Naive thymus-derived CD4-positive, alpha-beta T cell (primary cell): ENCODE measurements around the gene TRAM2. TPM values are rescaled to one million over a fixed set of nuclear protein-coding genes. Genes with fewer than 3 reads are reported as not detected.

Experiments used
- ATAC-seq: fragments of 150-1000 bp; cut with Tn5 transposase; 2 replicates; pipeline ENCODE4 v1.10.0; 2021; ENCODE audit warnings: mild to moderate bottlenecking, moderate library complexity
- CTCF ChIA-PET: fragments of 350-600 bp; sonication (Branson Sonifier 250); formaldehyde crosslinking; loops from one replicate; lab custom pipeline; 2021; ENCODE audit warnings: antibody characterized with exemption; lab: Charles Lee
- POLR2A ChIA-PET: fragments of 350-600 bp; sonication (Branson Sonifier 250); formaldehyde crosslinking; loops from one replicate; lab custom pipeline; 2021; ENCODE audit warnings: antibody characterized with exemption, inconsistent platforms; lab: Charles Lee
- DNase-seq, 9 donors: peaks; one replicate each; pipeline versions ENCODE4 v3.0.0 to v3.0.0-alpha.2; 2020 to 2022; ENCODE audit warnings: mixed read lengths in 1 of 9
- H3K27ac ChIP-seq: one replicate; pipeline ENCODE4 v1.7.0; 2013; ENCODE audit warnings: mild to moderate bottlenecking, low read depth, low read length, moderate library complexity
- H3K27me3 ChIP-seq, 2 donors: one replicate each; pipeline ENCODE4 v1.7.0; 2013; ENCODE audit warnings: low read length in 2 of 2, mild to moderate bottlenecking in 2 of 2, moderate library complexity in 2 of 2; ENCODE audit not compliant: control insufficient read depth in 2 of 2, insufficient read depth in 2 of 2
- H3K36me3 ChIP-seq, 3 experiments: 1 replicate in 2 of 3; 2 replicates in 1 of 3; pipeline ENCODE4 v1.7.0; 2013; ENCODE audit warnings: low read length in 3 of 3, mild to moderate bottlenecking in 3 of 3, moderate library complexity in 1 of 3; ENCODE audit not compliant: insufficient read depth in 3 of 3, control insufficient read depth in 2 of 3
- H3K4me1 ChIP-seq, 2 donors: one replicate each; pipeline ENCODE4 v1.7.0; 2013; ENCODE audit warnings: low read length in 2 of 2, mild to moderate bottlenecking in 2 of 2, moderate library complexity in 1 of 2; ENCODE audit not compliant: control insufficient read depth in 2 of 2, insufficient read depth in 2 of 2
- H3K4me3 ChIP-seq: 2 replicates; pipeline ENCODE4 v1.7.0; 2013; ENCODE audit warnings: mild to moderate bottlenecking, low read length
- H3K9me3 ChIP-seq, 3 experiments: 1 replicate in 2 of 3; 2 replicates in 1 of 3; pipeline ENCODE4 v1.7.0; 2013; ENCODE audit warnings: low read length in 3 of 3; ENCODE audit not compliant: control insufficient read depth in 2 of 3
- H3K27ac Mint-ChIP-seq, 9 donors: one replicate each; pipeline ENCODE4 v1.8.0; 2020 to 2022; ENCODE audit warnings: mixed read lengths in 9 of 9, mild to moderate bottlenecking in 8 of 9, moderate library complexity in 5 of 9, inconsistent platforms in 2 of 9
- H3K27me3 Mint-ChIP-seq, 5 donors: one replicate each; pipeline ENCODE4 v1.8.0; 2021 to 2022; ENCODE audit warnings: mixed read lengths in 5 of 5, mild to moderate bottlenecking in 1 of 5
- H3K36me3 Mint-ChIP-seq, 5 donors: one replicate each; pipeline ENCODE4 v1.8.0; 2020 to 2022; ENCODE audit warnings: mixed read lengths in 5 of 5, mild to moderate bottlenecking in 3 of 5, inconsistent platforms in 1 of 5
- H3K4me1 Mint-ChIP-seq, 7 donors: one replicate each; pipeline ENCODE4 v1.8.0; 2020 to 2022; ENCODE audit warnings: mixed read lengths in 7 of 7, mild to moderate bottlenecking in 3 of 7, inconsistent platforms in 1 of 7
- H3K4me3 Mint-ChIP-seq, 10 donors: one replicate each; pipeline ENCODE4 v1.8.0; 2020 to 2022; ENCODE audit warnings: mild to moderate bottlenecking in 10 of 10, mixed read lengths in 10 of 10, moderate library complexity in 6 of 10, inconsistent platforms in 2 of 10
- H3K9me3 Mint-ChIP-seq, 11 donors: one replicate each; pipeline ENCODE4 v1.8.0; 2020 to 2022; ENCODE audit warnings: mixed read lengths in 11 of 11, mild to moderate bottlenecking in 4 of 11, inconsistent platforms in 1 of 11, moderate library complexity in 1 of 11
- intact Hi-C, 2 donors: fragments of 100-400 bp; cut with micrococcal nuclease; formaldehyde crosslinking; loops; one replicate each; pipeline ENCODE4 v1.15.1; 2023
- polyA plus RNA-seq, 2 donors: library from polyadenylated mRNA; unstranded; fragments of 300-500 nt; fragmentation: Illumina TruSeq; gene quantifications; one replicate each; pipeline ENCODE4 v1.2.3, GENCODE V29; 2021
- total RNA-seq, 6 experiments: library from RNA in 5 of 6; stranded (reverse) in 5 of 6; gene quantifications; 1 replicate in 5 of 6; 2 replicates in 1 of 6; pipeline ENCODE4 v1.2.3 and lab custom pipeline; 2021 to 2026

TRAM2 gene
- total and polyA plus RNA-seq, 7 experiments from 2014 or later = 3.2 to 10.9 (median 10.3) TPM

DNA sequence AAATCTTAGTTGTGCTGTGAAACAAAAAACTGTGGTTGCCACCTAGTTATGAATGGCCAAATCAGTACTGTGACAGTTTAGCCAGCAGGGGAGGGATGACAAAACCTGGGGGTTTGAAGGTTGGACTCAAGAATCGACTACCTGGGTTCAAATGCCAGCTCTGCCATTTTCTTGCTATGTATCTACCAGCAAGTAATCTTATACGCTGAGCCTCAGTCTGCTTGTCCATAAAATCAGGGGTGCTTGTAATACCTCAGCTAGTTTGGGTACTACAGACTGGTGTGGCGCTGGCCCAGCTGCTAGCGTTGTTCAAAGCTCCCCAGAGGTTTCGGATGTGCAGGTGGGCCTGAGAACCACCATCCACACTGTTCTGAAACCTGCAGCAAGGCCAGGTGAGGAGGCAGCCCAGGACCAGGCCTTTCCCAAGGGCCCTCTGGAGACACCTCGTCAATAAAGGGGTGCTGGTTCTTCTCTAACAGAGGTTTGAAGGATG lies 40.4 kb downstream of the TRAM2 start:
- H3K4me3 Mint-ChIP-seq = peak overlapping the region in 1 of 10 donors; percentile 9
- H3K4me1 Mint-ChIP-seq = peaks cover 36 to 63% (median 54%) of the 10 kb centered on the region in 7 donors
- Histone ChIP-seq H3K4me3 (no peak overlapping the region), H3K9me3 (no peaks in the 10 kb centered on the region), H3K27me3 (no peaks in the 10 kb centered on the region), H3K36me3 (peaks cover 0 to 13% (median 8%) of the 10 kb centered on the region in 3 experiments), H3K27ac (no peak overlapping the region), H3K4me1 (peaks cover 11 to 29% of the 10 kb centered on the region in 2 donors)
- POLR2A ChIA-PET = no interaction called here
- no peak for DNase-seq
- CTCF ChIA-PET = no interaction called here
- H3K27me3 Mint-ChIP-seq = no peaks in the 10 kb centered on the region
- H3K9me3 Mint-ChIP-seq = peaks cover 0 to 1% (median 0%) of the 10 kb centered on the region in 11 donors
- peak overlapping the region in 2 of 9 donors; percentile 4 to 18 for H3K27ac Mint-ChIP-seq
- intact Hi-C loops = loop anchor here in 1 of 2 donors (5.0 kb wide), 1 partner anchor 44 kb away; no protein-coding TSS in a partner anchor
- H3K36me3 Mint-ChIP-seq = peaks cover 0 to 29% (median 8%) of the 10 kb centered on the region in 5 donors
- no peak for ATAC-seq

GRCh38 chr6:52535711-52536423 lies 41.0 kb downstream of the TRAM2 start:
- H3K27me3 Mint-ChIP-seq = no peaks in the 10 kb centered on the region
- H3K36me3 ChIP-seq = peaks cover 0 to 13% (median 8%) of the 10 kb centered on the region in 3 experiments
- H3K9me3 ChIP-seq = no peaks in the 10 kb centered on the region
- no peak for DNase-seq
- no peaks in the 10 kb centered on the region for H3K27me3 ChIP-seq
- no peak overlapping the region for H3K4me3 ChIP-seq
- peak overlapping the region in 3 of 9 donors; percentile 19 to 51 (median 25) for H3K27ac Mint-ChIP-seq
- peak; percentile 11 for ATAC-seq
- ChIA-PET CTCF (no interaction called here), POLR2A (no interaction called here)
- H3K4me3 Mint-ChIP-seq = peak overlapping the region in 5 of 10 donors; percentile 22 to 67 (median 29)
- H3K9me3 Mint-ChIP-seq = peaks cover 0 to 1% (median 0%) of the 10 kb centered on the region in 11 donors
- H3K4me1 ChIP-seq = peaks cover 11 to 29% of the 10 kb centered on the region in 2 donors
- intact Hi-C loops = loop anchor here in 1 of 2 donors (2.0 to 5.0 kb wide), 2 partner anchors 39 to 44 kb away; no protein-coding TSS in a partner anchor
- peaks cover 36 to 61% (median 56%) of the 10 kb centered on the region in 7 donors for H3K4me1 Mint-ChIP-seq
- H3K36me3 Mint-ChIP-seq = peaks cover 0 to 30% (median 8%) of the 10 kb centered on the region in 5 donors
- H3K27ac ChIP-seq = no peak overlapping the region

- intact Hi-C loops = loop anchor here in 1 of 2 donors (2.0 to 5.0 kb wide), 2 partner anchors 40 to 43 kb away; no protein-coding TSS in a partner anchor
- H3K9me3 ChIP-seq = no peaks in the 10 kb centered on the region
- no peaks in the 10 kb centered on the region for H3K27me3 ChIP-seq
- peak in 1 of 9 donors; percentile 40 for DNase-seq
- peaks cover 32 to 53% (median 47%) of the 10 kb centered on the region in 7 donors for H3K4me1 Mint-ChIP-seq
- peak overlapping the region in 2 of 9 donors; percentile 74 to 84 for H3K27ac Mint-ChIP-seq
- H3K4me3 Mint-ChIP-seq = peak overlapping the region in 3 of 10 donors; percentile 22 to 67 (median 29)
- ChIA-PET POLR2A (no interaction called here), CTCF (no interaction called here)
- H3K27me3 Mint-ChIP-seq = no peaks in the 10 kb centered on the region
- H3K9me3 Mint-ChIP-seq = peaks cover 0 to 1% (median 0%) of the 10 kb centered on the region in 11 donors
- H3K4me1 ChIP-seq = peaks cover 11 to 29% of the 10 kb centered on the region in 2 donors
- peaks cover 0 to 17% (median 8%) of the 10 kb centered on the region in 3 experiments for H3K36me3 ChIP-seq
- ATAC-seq = peak; percentile 21
- H3K4me3 ChIP-seq = no peak overlapping the region
- no peak overlapping the region for H3K27ac ChIP-seq
- peaks cover 0 to 30% (median 8%) of the 10 kb centered on the region in 5 donors for H3K36me3 Mint-ChIP-seq
Observed at GRCh38 chr6:52534966-52535390, 41.9 kb downstream of the TRAM2 start.

DNA sequence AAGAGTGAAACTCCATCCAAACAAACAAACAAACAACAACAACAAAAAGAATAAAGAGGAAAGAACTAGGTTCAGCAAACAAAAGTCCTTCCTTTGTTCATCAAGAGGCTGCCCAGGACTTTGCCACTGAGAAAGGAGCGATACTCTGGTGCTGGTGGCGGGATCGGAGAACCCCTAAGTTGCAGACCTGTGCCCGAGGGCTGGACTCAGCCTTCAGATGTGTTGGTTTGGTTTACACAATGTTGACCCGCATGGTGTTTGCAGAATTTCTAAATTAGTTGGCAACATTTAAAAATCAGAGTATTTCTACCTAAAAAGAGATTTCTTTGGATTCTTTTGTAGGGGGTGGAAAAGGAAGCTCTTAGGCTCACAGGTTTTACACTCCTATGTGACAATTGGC lies 42.5 kb downstream of the TRAM2 start:
- H3K4me3 Mint-ChIP-seq = no peak overlapping the region
- no peak for DNase-seq
- H3K4me1 ChIP-seq = peaks cover 11 to 29% of the 10 kb centered on the region in 2 donors
- no peak for ATAC-seq
- CTCF ChIA-PET = no interaction called here
- H3K9me3 Mint-ChIP-seq = peaks cover 0 to 1% (median 0%) of the 10 kb centered on the region in 11 donors
- H3K27ac ChIP-seq = no peak overlapping the region
- H3K4me1 Mint-ChIP-seq = peaks cover 31 to 47% (median 44%) of the 10 kb centered on the region in 7 donors
- peaks cover 0 to 17% (median 8%) of the 10 kb centered on the region in 3 experiments for H3K36me3 ChIP-seq
- H3K27ac Mint-ChIP-seq = peak overlapping the region in 1 of 9 donors; percentile 84
- POLR2A ChIA-PET = interaction anchor here (0.5 kb wide), 1 partner anchor 31 kb away, joined by 3 read pairs; no protein-coding TSS in a partner anchor
- H3K9me3 ChIP-seq = no peaks in the 10 kb centered on the region
- intact Hi-C loops = loop anchor here in 1 of 2 donors (2.0 kb wide), 1 partner anchor 40 kb away; no protein-coding TSS in a partner anchor
- H3K36me3 Mint-ChIP-seq = peaks cover 0 to 25% (median 8%) of the 10 kb centered on the region in 5 donors
- no peak overlapping the region for H3K4me3 ChIP-seq
- no peaks in the 10 kb centered on the region for H3K27me3 ChIP-seq
- no peaks in the 10 kb centered on the region for H3K27me3 Mint-ChIP-seq

GRCh38 chr6:52533491-52533890 lies 43.4 kb downstream of the TRAM2 start:
- Histone ChIP-seq H3K4me1 (peaks cover 11 to 26% of the 10 kb centered on the region in 2 donors), H3K9me3 (no peaks in the 10 kb centered on the region), H3K27me3 (no peaks in the 10 kb centered on the region), H3K36me3 (peaks cover 0 to 17% (median 8%) of the 10 kb centered on the region in 3 experiments), H3K4me3 (no peak overlapping the region), H3K27ac (no peak overlapping the region)
- POLR2A ChIA-PET = no interaction called here
- ATAC-seq = no peak
- peak overlapping the region in 1 of 9 donors; percentile 31 for H3K27ac Mint-ChIP-seq
- peaks cover 28 to 47% (median 36%) of the 10 kb centered on the region in 7 donors for H3K4me1 Mint-ChIP-seq
- peaks cover 0 to 25% (median 8%) of the 10 kb centered on the region in 5 donors for H3K36me3 Mint-ChIP-seq
- peaks cover 0 to 1% (median 0%) of the 10 kb centered on the region in 11 donors for H3K9me3 Mint-ChIP-seq
- no peak overlapping the region for H3K4me3 Mint-ChIP-seq
- DNase-seq = no peak
- CTCF ChIA-PET = no interaction called here
- H3K27me3 Mint-ChIP-seq = no peaks in the 10 kb centered on the region
- intact Hi-C loops = no loop called here

GRCh38 chr6:52532457-52532856 lies 44.4 kb downstream of the TRAM2 start:
- intact Hi-C loops = no loop called here
- DNase-seq (no peak), ATAC-seq (no peak)
- peaks cover 0 to 28% (median 8%) of the 10 kb centered on the region in 5 donors for H3K36me3 Mint-ChIP-seq
- H3K4me3 Mint-ChIP-seq = no peak overlapping the region
- H3K9me3 ChIP-seq = no peaks in the 10 kb centered on the region
- H3K4me3 ChIP-seq = no peak overlapping the region
- ChIA-PET POLR2A (no interaction called here), CTCF (no interaction called here)
- no peaks in the 10 kb centered on the region for H3K9me3 Mint-ChIP-seq
- no peak overlapping the region for H3K27ac Mint-ChIP-seq
- no peaks in the 10 kb centered on the region for H3K27me3 Mint-ChIP-seq
- H3K27me3 ChIP-seq = no peaks in the 10 kb centered on the region
- H3K4me1 ChIP-seq = peaks cover 2 to 16% of the 10 kb centered on the region in 2 donors
- H3K4me1 Mint-ChIP-seq = peaks cover 19 to 39% (median 26%) of the 10 kb centered on the region in 7 donors
- H3K27ac ChIP-seq = no peak overlapping the region
- peaks cover 0 to 17% (median 8%) of the 10 kb centered on the region in 3 experiments for H3K36me3 ChIP-seq
